GM19328 (cell line): ENCODE results near the gene PTPN1.
"Not testable (repeated sequence)": the region's sequence is repeated elsewhere in the genome, so short reads cannot be mapped to it uniquely, and the experiment has no call there.

Source experiments
- ATAC-seq: cut with Tn5 transposase; IDR thresholded peaks from one replicate; pipeline ENCODE4 v1.9.1; 2021; ENCODE audit warnings: mild to moderate bottlenecking, moderate library complexity; ENCODE audit not compliant: unreplicated experiment

PTPN1 gene

DNA sequence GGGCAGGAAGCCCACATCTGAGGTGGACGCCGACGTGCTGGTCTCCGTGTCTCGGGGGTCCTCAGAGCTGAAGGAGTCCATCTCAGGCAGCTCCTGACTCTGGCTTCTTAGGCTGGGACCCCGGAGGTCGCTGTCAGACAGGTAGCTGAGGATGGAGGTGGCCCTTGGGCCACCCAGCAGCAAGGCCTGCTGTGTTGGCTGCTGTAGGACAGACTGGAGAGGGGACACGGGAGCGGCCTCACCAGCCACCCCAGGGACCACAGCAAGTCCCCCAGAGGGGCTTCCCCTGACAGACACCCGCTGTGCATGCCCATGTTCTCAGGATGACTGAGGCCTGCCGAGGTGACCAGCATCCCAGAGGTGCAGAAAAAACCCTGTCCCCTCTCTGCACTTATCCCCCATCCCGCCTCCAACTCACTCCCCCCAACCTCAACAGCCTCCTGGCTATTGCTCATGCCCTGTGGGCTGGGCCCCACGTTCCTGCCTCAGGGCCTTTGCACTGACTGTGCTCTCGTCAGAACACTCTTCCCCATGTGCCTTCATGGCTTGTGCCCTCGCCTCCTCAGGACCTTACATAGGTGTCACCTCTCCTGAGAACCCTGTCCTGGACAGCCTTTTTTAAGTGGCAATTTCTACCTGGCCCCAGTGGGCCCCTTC lies 92.4 kb downstream of the PTPN1 start:
- ATAC-seq, result no peak

DNA sequence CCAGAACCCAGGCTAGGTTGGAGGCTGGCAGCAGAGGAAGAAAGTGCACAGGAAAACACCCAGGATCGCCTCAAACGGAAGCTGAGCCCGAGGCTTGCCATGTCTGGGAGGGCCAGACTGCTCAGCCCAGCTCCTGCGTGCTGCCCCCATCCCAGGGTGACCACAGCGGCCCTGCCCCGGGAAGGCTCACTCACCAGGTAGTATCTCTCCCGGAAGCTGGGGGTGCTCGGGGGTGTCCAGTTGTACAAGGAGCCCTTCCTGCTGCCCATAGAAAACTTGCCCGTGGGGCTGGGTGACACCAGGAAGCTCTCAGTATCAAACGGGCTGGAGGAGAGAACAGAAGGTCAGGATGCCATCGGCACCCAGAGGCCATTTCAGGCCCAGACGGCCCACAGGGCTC lies 94.3 kb downstream of the PTPN1 start:
- no peak for ATAC-seq

DNA sequence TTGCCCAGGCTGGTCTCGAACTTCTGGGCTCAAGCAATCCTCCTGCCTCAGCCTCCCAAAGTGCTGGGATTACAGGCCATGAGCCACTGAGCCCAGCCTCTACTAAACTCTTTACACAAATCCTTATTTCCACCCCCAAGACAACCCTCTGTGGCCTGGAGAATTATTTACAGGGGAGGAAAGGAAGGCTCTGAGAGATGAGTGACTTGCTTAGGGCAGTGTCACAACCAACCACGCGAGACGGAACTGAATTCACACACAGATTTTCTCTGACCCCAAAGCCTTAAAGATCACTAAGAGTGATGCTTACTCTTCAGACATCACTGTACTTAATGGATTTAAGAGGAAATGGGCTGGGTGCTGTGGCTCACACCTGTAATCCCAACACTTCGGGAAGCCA lies 95.0 kb downstream of the PTPN1 start:
- ATAC-seq, result no peak

DNA sequence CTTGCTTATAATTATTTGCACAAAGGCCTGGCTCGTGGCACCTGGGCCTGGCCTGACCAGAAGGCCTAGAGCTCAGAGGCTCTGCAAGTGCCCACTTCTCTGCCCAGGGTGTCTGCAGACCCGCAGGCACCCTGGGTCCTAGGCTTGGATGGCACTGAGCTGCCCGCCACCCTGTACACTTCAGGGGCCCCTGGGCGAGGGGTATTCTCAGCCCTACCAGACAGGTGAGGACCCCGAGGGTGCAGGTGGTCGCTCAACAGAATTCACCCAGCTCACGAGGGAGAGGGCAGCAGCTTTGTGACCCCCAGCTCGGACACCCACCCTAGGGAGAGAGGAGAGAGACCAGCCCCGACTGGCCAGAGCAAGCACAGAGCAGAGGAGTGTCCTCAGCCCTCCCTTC lies 97.3 kb downstream of the PTPN1 start:
- ATAC-seq, result no peak

DNA sequence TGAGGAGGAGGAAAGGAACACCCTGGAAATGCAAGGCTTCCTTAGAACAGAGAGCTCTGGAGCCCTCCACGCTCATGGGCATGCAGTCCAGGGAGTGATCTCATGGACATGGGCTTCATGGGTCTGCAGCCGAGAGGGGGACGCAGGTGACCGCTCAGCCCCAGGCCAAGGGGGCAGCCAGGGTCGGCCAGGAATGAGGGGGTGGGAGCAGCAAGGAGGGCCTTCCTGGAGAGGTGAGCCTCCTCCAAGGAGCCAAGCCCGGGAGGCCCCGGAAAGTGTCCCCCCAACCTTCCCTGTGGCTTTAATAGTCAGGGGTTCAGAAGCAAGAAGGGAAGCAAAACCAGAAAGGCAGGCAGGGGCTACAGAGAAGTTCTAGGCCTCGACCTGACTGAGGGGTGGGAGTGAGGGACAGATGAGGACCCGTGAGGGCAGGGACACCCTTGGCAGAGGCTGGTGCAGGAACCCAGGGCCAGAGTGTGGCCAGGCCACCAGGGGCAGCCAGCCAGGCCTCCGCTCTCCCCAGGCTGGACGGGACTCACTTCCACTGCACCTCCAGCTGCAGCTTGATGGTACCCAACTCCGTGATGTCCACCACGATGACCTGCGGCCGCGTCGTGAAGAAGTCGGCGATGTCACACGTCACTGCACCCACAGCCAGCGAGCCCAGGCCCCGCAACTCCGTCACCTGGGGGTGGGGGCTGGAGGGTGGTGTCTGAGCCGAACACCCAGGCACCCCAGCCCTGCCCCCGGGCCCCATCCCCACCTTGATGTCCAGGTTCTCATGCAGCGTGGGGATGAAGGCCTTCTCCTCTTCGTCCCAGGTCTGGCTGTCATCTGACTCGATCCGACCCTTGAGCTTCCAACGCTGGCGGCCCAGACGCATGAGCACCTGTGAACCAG lies 97.9 kb downstream of the PTPN1 start:
- ATAC-seq, result no peak

DNA sequence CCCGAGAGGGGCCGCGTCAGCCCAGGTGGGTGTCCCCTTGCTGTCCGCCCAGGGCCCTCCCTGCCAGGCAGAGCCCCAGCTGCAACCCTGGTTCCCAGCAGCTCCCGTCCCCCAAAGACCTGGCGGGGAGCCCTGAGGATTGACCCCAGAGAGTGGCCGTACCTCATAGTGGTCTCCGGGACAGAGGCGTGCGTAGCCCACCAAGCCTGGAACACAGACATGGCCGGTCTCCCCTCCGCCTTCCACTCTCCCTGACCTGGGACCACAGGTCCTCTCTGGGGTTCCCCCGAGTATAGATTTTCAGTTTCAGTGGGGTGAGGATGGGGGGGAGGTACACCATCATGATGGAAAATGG lies 98.5 kb downstream of the PTPN1 start:
- no peak for ATAC-seq

DNA sequence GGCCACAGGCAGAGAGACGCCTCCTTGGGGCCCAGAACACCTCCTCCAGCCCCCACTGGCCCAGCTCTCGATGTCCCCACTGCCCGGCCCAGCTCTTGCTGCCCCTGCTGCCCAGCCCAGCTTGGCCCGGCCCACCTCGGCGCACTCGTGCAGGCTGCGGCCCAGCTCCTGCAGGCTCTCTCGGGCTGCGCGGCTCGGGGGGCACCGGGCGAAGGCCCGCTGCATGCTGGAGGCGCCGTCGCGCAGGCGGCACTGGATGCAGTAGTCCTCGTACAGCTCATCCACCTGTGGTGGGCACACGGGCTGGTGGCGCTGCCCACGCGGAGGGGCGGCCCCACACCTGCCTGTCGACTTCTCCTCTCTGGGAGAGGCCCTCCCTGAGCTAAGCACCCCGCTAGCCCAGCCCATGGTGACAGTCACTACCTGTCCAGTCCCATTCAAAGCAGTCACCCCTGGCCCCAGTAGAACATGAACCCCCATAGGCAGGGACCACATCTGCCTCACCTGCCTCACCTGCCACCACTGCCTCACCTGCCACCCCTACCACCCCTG lies 99.3 kb downstream of the PTPN1 start:
- no peak for ATAC-seq

DNA sequence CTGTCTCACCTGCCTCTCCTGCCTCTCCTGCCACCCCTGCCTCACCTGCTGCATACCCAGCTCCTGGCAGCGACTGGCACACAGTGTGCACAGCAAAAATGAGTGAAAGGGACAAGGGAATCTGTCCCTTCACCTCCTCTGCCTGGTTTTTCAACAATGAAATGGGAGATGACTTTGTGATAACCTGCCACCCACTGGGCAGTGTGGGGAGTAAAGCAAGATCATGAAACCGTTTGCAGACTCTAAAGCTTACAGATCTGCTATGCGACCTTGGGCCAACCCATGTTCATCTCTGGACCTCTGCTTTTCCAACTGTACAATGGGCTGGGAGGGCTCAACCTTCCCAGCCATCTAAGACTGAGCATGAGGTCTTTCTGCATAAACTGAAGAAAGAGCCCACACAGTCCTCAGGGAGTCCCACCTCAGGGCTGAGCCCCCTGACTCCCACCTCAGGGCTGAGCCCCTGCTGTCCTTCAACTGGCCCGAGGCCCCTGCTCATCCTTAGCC lies 100.1 kb downstream of the PTPN1 start:
- no peak for ATAC-seq

DNA sequence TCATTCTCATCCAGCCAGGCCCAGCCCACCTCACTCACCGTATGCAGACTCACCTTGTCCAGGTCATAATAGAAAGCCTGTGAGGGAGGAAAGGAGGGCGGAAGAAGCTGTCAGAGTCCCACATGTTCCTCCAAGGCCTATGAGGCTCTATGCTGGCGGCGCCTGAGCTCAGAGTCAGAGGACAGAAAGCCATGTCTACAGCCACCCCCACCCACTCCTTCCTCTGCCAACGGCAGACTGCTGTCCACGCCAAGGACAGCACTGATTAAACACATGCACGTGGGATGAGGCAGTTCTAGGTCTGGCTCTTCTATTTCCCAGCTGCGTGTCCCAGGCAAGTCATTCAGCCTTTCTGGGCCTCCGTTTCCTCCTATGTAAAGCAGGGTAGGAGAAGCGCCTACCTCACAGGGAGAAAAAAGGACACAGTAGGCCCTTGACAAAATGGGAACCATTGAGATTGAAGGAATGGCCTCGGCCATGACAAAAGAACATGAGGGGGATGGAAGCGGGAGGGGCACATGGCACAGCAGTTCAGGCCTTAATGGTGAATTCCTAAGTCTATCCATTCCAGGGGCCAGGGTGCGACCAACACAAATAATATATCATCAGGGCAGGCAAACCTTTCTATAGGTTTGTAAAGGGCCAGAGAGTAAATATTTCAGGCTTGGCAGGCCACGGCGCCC lies 101.1 kb downstream of the PTPN1 start:
- ATAC-seq, result no peak

DNA sequence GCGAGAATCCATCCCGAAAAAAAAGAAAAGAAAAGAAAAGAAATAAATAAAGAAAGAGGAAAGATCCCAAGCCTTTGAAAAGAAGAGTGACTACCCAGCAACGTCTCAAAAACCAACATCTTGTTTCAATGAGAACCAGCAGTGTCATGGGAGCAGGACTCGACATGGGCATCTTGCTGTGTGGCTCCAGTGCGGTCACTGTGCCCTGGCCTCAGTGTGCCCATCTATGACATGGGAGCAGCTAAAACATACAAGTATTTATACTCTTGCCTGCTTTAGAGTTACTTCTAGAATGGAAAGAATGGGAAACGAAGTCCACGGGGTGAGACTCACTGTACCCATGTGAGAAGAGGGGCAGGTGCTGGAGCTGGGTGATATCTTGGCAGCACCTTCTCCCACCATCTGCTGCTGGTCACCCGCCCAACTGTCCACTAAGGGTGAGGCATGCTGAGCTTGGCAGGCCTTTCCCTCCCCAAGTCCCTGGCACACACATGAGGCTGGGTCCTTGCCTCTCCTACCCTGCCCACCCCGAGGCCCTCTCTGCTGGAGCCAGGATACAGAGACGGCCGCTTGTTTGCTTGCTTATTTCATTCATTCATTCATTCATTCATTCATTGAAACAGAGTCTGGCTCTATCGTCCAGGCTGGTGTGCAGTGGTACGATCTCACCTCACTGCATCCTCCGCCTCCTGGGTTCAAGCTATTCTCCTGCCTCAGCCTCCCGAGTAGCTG lies 103.4 kb downstream of the PTPN1 start:
- ATAC-seq, result no peak

DNA sequence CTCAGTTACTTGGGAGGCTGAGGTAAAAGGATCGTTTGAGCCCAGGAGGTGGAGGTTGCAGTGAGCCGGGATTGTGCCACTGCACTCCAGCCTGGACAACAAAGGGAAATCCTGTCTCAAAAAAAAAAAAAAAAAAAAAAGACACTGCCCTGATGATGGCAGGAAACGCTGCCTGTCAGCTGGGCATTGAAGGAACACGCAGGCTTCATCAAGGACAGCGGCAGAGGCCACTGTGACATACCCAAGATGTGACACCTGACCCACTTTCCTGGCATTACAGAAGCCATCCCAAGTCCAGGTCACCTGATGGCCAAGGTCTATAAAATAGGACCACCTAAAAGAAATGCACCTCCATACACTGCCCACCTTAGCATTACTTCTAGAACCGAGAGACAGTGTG lies 105.2 kb downstream of the PTPN1 start:
- no peak for ATAC-seq

DNA sequence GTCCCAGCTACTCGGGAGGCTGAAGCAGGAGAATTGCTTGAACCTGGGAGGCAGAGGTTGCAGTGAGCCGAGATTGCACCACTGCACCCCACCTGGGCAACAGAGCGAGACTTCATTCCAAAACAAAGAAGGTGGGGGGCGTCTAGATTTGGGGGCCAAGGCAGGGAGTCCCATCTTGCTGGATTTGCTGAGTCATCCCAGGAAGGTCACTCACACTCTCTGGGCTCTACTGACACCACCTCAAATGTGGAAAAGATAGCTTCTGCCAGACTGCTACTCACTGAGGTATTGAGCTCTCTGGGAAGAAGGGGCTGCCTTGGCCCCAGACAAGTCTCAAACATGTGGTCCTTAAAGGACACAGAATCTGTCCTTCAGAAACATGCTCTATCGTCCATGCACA lies 106.8 kb downstream of the PTPN1 start:
- ATAC-seq, result no peak

DNA sequence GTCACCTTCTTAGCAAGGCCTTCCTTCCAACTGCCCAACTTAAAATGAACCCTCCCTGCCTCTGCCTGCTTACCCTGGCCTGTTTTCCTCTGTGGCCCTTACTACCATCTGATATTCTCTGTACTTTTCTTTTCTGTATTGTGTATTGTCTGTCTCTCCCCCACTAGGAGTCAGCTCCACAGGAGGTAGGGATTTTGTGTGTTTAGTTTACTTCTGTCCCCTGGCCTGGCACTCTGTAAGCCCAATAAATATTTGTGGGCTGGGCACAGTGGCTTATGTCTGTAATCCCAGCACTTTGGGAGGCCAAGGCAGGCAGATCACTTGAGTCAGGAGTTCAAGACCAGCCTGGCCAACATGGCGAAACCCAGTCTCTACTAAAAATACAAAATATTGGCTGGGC lies 108.4 kb downstream of the PTPN1 start:
- no peak for ATAC-seq

DNA sequence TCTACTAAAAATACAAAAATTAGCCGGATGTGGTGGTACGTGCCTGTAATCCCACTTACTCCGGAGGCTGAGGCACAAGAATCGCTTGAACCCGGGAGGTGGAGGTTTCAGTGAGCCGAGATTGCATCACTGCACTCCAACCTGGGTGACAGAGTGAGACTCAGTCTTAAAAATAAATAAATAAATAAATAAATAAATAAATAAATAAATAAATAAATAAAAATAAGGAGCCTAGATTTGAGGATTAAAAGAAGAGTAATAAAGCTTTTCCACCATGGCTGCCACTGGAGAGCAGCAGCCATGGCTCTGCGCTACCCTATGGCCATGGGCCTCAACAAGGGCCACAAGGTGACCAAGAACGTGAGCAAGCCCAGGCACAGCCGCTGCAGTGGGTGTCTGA lies 110.3 kb downstream of the PTPN1 start:
- ATAC-seq, result not testable (repeated sequence)

DNA sequence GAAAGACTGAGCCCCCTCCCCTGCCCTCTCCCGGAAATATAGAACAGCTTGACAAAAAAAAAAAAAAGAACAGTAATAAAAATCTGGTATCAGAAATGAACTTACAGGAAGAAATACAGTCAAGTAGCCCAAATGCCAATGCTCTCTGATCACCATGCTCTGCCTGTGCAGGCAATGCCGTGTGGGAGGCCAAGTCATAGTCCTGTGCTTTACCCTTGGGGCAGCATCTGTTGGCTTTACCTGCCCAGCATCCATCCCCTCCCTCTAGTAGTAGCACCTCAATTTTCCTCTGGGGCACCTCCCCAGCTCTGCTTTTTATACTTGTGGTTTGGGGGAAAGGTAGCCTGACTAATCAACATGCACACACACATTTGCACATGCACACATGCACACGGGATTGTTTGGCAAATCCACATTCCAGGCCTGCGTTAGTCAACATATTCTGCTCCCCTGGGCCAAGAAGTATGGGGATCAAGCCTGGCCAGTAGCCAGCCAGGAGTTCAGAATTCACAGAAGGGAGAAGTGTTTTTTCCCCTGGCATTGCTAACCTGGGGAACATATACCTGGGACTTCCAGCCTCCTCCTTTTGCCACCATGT lies 111.0 kb downstream of the PTPN1 start:
- no peak for ATAC-seq

DNA sequence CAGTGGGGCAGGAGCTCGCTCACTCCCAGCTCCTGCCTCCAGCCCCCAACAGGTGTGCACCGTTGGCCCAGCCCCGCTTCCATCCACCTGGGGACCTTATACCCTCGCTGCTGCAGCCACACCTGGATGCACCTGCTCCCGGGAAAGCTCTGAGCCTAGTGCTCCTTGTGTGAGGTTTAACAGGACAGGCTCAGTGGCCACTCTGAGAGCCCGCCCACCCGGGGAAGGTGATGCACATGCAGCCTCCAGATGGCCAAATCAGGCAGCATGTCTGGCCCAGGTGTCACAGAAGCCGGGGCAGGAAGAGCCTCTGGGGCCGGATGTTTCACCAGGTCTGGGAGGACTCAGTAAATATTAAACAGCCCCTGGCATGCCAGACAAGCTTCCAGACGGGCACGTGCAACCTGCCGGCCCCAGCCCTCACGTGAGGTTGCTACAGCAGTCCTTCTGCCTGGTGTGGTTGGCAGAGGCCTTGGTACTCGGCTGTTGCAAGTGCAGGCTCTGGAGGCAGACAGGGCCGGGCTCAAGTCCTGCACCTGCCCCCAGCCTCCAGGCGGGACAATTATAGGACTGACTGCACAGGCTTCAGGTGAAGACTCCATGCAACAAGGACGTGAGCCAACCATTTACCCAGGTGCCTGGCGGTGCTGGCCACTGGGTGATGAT lies 114.3 kb downstream of the PTPN1 start:
- no peak for ATAC-seq

DNA sequence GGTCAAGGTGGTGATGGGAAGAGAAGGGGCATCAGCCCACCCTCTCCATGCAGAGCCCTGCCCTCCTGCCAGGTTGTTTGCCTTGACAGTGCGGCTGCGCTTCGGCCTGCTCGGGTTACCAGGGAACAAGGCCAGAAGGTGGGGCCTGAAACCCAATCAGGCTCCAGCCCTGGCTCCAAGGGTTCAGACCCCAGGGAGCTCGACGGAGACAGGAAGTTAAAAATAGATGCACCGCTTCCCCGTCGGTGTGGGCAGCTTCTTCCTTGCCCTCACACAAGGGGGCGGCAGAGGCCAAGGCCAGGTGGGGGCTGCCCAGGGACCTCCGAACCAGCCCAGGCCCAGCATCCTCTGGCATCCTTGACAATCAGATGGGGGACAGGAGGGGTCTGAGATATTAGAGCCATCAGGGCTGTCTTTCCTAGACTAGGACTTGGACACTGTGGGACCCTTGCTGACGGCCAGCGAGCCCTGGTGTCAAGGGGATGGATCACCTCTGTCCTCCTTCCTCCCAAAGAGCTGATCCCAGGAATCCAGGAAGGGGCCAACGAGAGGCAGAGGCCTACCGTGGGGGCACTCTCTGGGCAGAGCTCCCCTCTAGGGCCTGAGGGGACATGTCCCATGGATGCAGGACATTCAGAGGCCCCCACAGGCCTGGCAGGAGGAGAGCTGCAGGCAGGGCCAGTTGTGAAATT lies 115.9 kb downstream of the PTPN1 start:
- no peak for ATAC-seq

DNA sequence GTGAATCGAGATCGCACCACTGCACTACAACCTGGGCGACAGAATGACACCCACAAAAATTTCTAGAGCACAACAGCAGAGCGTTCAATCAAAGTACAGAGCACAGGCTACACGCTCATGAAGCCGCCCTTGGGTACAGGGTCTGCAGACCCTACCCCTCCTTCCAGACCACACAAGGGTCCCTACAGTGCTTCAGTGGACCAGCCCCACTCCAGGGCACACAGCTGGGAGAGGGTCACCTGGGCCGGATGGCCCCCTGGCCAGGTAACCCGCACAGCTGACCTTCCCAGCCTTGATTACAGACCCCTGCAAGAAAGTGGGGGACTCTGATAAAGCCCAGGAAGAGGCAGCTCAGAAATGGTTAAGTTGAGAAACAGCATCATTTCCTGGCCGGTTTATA lies 117.6 kb downstream of the PTPN1 start:
- ATAC-seq, result no peak

DNA sequence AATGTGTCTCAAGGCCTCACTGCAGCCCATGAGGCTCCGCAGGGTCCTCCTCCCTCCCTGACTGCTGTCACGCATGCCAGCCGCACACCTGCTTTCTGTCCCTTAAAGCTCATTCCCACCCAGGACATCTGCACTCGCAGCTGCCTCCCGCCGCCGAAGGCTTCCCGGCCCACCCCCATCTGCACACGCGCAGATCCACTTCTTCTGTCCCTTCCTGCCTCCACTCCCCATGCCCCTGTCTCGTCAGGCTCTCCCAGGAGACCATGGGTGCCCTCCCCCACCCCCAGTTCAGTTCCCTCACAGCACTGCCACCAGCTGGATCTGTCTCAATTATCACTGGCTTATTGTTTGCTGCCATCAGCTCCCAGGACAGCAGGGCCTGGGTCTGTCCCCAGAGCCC lies 118.1 kb downstream of the PTPN1 start:
- no peak for ATAC-seq
